ENCODE measurements around the gene IL1RAPL2. TPM values are rescaled to one million over a fixed set of nuclear protein-coding genes. Genes with fewer than 3 reads are reported as not detected.

IL1RAPL2 gene
- total RNA-seq, 1 donor from 2014 or later, result not detected

DNA sequence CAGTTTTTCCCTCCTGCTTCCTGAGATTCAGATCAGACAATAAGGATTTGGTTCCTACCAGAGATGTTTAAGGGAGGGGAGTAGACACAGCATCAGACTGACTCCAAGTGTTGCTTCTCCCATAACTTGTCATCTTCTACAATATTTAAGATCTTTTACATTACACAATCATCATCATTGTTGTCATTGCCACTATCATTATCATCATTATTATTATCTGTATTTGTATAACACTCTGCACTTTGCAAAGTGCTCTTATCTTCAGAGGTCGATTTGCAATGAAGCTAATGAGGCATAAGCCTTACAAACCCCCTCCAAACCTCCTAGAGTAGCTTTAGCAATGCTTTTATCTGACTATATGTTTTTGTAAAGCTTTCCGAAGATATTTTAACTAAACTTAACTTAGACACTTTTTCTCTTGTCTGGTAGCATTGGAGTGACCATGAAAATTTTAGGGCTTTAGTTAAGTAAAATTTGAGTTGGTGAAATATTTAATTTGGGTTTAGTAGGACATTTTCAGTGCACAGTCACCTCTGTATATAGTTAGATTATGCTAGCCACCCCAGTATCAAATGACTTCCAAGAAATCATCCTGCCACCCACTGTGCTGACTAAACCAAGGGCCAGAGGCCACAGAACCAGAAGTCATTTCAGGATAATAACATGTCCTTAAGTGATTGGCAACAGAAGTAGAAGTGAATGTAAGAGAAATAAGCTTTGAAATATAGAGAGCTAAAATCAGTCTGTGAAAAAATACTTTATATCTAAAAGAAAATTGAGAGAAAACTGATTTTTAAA, 1132.2 kb downstream of the IL1RAPL2 start:
- ATAC-seq (no peak), DNase-seq (no peak)
- intact Hi-C loops (cut with micrococcal nuclease), result no loop called here

DNA sequence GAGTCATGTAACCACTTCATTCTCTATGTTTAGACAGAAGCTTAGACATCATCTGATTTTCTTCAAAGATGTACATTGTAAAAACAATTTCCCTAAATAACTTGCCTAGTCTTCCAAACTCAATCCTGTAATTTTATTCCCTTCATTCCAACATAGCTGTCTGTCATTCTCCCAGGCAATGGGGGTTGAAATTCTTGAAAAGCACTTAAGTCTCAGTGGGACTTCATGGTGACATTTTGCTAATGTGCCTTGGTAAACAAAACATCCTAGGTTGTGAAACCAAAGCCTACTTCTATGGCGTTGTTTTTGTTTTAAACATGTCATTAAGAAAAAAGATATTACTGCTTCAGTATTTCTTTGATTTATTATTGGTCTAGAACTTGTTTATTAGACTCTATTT, 1134.3 kb downstream of the IL1RAPL2 start:
- no peak for ATAC-seq
- intact Hi-C loops (cut with micrococcal nuclease), result no loop called here
- DNase-seq, result no peak

DNA sequence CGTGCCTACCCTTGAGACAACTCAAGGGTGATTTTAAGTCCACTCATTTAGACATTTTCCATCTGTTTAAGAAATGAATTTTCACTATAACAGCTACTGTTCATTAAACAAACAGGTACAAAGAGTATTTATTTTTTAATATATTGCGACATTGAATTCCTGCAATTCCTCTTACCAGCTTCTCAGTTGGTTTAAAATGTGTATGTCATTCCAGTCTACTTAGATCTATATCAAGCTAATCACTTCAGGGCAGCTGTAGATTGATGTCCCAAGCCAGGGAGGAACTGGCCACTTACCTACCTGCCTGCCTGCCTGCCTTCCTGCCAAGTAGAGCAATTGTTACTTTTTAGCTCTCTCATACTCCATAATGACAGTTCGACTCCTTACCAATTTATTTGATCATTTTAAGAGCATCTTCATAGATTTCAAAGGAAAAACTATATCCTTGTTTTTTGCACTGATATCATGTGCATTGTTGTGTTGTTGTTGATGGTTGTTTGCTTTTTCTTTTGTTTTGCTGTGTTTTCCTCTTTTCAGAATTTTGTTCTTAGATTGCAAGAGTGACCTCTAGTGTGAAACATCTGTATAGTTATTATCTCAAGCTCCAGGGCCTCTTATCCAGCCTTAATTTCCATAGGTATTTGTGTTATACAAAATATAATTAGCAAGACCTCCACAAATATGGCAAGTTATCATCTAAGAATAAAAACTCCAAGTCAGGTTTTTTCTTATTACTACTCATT, 1135.5 kb downstream of the IL1RAPL2 start:
- intact Hi-C loops (cut with micrococcal nuclease), result no loop called here
- ATAC-seq (no peak), DNase-seq (no peak)

DNA sequence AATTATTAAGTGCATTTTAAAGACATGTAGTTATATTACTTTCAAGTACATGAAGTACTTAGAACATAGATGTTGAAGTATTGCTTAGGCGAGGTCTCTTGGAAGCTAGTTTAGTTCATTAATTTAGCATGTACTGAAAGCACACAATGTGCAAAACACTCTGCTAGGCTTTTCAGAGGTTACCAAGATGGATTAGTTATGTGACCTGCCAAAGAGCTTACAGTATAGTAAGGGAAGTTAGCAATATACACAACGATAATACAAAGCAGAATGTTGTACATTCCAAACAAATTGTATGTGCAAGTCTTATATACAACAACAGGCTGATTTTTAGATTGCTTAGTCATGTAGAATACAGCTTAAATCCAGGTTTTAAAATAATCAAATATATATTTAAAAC, 1137.9 kb downstream of the IL1RAPL2 start:
- intact Hi-C loops (cut with micrococcal nuclease), result no loop called here
- ATAC-seq (no peak), DNase-seq (no peak)

DNA sequence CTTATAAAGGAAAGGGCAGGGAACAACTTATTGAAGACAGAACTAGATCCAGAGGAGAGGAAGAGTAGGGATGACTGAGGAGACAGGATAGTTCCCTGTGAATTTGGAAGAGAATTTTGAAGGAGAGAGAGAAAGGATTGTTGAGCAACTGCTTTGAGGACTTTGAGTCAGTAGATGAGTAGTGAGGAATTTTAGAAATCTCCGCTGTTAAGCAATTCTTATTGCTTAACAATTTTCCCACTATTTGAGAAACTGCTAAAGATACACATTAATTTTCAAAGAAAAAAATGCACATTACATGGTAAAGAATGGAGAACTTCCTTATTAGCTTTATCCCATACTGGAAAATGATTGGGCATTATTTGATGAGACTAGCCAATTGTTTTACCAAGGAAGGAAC, 1140.0 kb downstream of the IL1RAPL2 start:
- DNase-seq (no peak), ATAC-seq (no peak)
- intact Hi-C loops (cut with micrococcal nuclease), result no loop called here

DNA sequence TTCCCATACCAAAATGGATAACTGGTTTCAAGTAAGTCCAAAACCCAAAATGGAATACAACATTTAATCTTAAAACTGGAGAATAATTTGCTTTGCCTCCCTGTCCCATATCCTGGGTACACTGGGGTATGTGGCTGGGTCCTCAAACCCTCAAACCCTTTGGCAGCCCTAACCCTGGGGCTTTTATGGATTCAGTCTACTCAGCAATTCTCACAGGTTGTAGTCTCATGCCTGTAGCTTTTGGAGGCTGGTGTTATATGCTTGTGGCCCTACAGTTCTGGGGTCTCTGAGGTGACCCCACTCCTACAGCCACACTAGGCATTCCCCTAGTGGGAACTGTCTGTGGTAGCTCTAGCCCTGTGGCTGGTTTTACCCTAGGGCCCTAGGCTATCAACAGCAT, 1145.8 kb downstream of the IL1RAPL2 start:
- intact Hi-C loops (cut with micrococcal nuclease), result no loop called here
- DNase-seq (no peak), ATAC-seq (no peak)

DNA sequence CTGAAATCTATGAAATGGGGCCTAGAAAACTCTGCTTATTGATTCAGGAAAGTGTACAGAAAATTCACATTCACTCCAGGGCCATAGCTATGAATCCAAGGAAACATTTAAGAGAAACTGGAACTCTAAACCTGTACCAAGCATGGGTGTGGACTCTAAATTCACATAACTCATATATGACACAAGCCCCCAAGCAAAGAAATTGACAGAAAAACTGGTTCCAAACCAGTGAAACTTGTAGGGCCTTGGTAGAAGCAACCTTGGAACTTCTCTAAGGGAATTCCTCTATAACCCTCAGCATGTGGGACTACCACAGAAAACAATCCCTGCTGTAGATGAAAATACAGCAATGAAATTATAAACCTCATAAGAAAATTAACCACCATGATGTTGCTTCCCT, 1149.7 kb downstream of the IL1RAPL2 start:
- ATAC-seq, result no peak
- no peak for DNase-seq
- intact Hi-C loops (cut with micrococcal nuclease), result no loop called here

DNA sequence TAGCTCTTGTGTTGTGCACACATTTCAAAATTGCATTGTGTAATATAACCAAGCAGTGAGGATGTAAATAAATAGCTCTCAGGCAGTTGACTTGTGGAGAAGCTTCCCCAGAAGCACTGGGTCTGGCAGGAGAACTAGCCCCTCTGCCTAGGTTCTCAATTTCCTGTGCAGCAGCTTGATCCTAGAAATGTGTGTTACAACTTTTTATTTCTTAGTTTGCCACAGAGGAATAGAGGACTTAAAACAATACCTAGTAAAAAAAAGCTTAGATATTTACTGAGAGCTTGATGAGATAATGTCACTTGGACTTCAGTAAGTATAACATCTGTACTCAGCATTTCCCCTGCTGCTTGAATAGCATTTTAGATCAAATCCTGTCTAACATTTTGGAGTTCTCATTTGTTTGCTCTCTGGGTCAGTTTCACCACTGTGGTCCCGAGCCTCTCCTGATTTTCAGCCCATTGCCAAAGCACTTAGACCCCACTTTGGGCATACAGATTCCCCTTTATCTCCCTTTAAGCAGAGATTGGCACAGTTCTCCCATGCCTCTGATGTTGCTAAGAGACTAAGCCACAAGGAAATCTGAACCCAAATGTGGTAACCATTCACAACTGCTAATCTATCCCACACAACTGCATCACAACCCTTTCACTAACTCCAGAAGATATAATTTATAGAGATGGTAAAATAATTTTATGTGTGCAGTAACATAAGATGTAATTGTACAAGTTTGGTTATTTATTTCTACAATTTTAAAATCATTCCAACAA, 1158.2 kb downstream of the IL1RAPL2 start:
- no peak for DNase-seq
- ATAC-seq, result no peak
- intact Hi-C loops (cut with micrococcal nuclease), result no loop called here

DNA sequence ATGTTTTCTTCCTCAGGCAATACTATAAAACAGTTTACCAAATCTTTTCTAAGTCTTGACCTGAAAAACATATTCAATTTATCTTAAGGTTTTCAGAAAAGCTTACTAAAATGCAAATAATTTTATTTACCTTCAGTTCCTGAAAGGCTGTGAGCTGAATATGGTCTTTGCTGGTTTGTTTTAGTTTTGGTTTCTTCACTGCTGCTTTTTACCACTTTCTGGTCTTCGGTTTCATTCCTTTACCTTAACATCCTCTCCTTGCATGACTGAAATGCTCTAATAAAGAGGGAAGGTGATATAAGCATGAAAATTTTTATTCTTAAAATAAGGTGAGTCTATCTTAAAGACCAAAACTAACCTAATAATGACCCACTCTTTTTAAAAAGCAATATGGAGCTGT, 1159.2 kb downstream of the IL1RAPL2 start:
- ATAC-seq, result no peak
- intact Hi-C loops (cut with micrococcal nuclease), result no loop called here
- DNase-seq, result no peak

DNA sequence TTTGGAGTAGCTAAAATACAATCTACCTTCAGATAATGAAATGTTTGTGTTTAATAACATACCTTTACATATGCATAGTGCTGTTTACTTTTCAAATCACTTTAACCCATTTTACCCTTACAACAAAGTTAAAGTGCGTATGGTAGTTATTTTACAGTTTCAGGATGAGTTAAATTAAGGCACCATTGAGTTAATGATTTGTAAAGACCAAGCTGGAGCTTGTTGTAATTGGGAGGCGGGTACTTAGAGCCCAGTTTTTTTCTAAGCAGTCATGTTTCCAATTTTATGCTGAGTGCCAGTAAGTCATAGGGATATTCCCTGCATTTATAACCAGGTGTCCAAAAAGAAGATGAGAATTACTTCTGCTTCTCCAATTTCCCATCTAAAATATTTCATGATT, 1172.2 kb downstream of the IL1RAPL2 start:
- intact Hi-C loops (cut with micrococcal nuclease), result no loop called here
- DNase-seq, result no peak
- no peak for ATAC-seq

DNA sequence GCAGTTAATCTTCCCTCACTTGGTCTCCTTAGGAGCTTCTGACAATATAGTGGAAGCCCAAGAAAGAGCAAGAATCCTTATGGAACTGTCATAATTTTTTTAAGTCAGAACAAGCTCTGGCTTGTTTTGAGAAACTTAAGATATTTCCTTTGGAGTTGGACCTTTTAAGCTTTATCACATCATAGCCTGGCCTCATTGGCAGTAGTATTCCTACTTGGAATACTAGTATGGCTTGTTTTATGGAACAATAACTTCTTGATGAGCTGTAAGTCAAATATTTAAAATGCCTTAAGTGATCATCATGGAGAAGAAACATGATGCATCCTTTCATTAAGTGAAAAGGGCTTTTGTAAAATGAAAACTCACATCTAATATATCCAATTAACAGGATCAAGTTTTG, 1178.3 kb downstream of the IL1RAPL2 start:
- no peak for ATAC-seq
- DNase-seq, result no peak
- intact Hi-C loops (cut with micrococcal nuclease), result no loop called here

DNA sequence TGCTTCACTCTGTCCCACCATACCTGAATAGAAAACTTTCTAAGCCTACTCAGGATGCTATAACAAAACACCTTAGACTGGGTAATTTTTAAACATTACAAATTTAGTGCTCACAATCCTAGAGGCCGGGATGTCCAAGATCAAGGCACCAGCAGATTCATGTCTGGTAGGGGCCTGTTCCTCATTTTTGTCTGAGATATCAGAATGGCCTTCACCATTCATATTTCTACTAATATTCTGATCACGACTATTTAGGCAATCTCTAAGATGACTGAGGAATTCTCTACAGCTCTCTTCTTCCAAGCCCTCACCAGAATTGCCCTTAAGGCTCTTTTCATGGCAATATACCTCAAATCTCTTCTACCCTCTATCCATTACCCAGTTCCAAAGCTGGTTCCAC, 1178.9 kb downstream of the IL1RAPL2 start:
- DNase-seq, result no peak
- no peak for ATAC-seq
- intact Hi-C loops (cut with micrococcal nuclease), result no loop called here

DNA sequence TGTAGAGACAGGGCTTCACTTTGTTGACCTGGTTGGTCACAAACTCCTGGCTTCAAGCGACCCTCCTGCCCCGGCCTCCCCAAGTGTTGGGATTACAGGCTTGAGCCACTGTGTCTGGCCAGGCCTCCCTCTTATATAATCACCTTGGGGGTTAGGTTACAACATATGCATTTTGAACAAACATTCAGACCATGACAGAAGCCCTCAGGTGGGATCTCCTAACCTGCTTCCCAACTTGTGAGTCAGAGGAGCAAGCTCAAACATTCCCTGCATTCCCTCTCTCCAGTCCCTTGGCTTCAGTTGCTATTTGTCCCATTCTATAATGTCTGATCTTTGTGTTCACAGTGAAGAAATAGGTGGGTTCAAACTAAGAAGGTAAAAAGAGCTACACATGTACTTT, 1179.9 kb downstream of the IL1RAPL2 start:
- DNase-seq, result no peak
- no peak for ATAC-seq
- intact Hi-C loops (cut with micrococcal nuclease), result no loop called here

DNA sequence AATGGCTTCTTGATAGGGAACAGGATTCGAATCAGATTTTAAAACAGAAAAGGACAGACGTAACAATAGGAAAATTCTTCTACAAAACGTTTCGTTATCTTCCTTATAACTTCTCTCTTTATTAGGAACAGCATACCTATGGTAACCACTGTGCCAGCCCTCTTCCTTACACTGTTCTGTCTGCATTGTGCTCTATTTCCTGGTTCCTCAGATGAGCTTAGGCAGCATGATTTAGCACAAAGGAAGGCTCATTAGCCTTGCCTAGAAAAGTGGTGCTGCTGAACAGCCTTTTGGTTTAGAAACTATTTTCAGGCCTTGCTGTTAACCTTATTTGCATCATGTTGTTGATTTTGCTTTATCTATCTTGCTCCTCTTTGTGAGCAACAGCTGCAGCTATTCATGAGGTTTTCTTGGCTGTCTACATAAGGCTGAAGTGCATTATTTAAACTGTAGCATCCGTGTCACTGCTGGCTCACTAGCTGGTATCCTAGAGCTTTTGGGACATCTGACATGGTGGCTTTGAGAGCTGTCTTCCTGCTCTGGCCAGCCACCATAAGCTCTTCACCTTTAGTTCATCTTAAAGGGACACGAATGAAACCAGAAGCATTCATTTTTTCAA, 1186.4 kb downstream of the IL1RAPL2 start:
- ATAC-seq, result no peak
- intact Hi-C loops (cut with micrococcal nuclease), result no loop called here
- no peak for DNase-seq

DNA sequence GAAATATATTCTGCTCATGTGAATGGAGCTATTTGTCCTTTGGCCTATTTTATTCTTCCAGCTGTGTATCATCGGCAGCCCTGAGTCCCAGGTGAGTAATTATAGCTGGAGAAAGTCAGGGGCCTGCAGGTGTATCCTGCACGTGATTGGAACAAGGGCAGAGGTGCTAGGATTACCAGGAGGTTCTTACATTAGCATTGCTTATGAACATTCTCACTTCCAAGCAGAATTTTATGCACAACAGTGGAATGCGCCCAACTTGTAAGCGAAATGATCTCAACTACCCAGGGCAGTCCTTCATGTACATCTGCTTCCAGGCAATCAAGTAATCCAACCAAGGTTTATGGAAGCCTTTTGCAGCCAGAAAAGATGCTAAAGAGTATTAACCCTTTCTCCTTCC, 1187.4 kb downstream of the IL1RAPL2 start:
- no peak for ATAC-seq

DNA sequence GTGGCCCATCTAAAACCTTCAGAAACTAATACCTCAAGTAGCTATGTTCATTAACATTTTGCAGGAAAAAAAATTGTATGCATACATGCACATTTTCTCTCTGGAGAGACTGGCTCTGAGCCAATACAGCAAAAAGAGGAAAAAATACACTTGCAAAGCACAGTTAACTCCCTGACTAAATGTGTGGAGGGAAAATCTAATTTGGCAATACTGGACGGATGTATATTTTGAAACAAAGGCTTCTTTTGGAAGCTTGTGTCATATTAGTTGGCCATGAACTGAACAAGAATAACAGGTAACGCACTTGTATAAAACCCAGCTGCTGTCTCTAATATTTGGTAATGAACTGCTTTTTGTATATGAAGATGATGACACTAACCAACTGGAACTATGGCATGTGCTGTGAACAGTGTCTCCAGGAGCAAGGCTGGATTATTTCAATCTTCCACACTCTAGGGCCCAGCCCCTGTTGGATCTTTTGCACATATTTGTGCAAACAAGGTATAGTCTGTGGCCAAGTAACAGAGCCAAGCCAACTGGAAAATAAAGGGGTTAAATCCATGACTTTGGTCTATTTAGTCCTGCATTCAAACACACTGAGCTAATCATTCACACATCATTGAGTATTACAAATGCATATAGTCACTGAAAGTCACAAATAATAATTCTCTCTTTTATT, 1188.4 kb downstream of the IL1RAPL2 start:
- no peak for ATAC-seq
- intact Hi-C loops (cut with micrococcal nuclease), result no loop called here

More for the DNA sequence above, 1187.4 kb downstream of the IL1RAPL2 start:
- no peak for DNase-seq
- intact Hi-C loops (cut with micrococcal nuclease), result no loop called here

DNA sequence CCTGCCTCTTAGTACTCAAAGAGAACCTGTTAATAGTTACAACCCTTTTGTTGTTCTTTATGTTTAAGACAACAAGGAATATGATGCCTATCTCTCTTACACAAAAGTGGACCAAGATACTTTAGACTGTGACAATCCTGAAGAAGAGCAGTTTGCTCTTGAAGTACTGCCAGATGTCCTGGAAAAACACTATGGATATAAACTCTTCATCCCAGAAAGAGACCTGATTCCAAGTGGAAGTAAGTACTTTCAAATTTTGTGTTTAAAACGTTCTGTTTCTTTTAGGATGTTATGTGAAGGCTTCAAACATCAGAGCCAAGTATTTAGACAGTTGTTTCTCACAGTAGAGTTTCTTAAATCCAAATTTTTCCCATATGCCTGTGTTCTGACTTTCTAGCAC, 1189.1 kb downstream of the IL1RAPL2 start:
- intact Hi-C loops (cut with micrococcal nuclease), result no loop called here
- ATAC-seq, result no peak

More for the DNA sequence above, 1188.4 kb downstream of the IL1RAPL2 start:
- DNase-seq, result no peak

DNA sequence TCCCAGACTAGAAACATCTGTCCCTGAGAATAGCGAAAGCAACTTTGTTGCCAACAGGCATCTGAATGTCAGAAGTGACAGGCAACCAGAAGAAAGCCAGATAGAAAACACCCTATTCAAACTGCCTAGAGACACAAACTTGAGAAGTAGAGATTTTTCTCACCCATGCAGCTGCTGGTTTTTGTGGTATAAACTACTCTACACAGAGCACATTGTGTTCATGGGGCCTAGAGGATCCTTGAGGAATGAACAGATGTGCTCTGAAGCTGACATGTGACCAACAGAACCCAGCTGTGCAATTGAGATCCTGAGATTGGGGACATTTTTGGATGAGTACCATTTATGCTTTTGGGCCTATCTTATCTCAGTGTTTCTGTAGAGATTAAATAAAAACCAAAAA, 1192.8 kb downstream of the IL1RAPL2 start:
- intact Hi-C loops (cut with micrococcal nuclease), result no loop called here
- ATAC-seq, result peak; percentile 96
- DNase-seq, result no peak

More for the DNA sequence above, 1189.1 kb downstream of the IL1RAPL2 start:
- DNase-seq, result no peak

DNA sequence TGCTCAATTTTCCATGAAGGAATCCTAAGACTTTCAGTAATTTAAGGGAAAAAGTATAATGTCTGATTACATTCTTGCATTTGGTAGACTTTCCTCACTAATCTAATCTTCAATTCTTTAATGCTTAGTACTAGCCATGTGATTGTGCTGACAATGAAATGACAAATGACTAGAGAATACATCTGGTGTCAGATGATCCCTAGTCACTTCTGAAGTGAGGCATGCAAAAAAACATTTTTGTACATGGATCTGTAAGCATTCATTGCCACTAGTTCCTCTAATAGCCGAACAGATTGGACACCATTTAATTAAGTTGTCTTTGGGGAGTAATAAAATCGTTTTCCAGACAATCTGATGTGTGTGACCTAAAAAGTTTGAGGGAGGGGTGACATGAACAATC, 1193.6 kb downstream of the IL1RAPL2 start:
- no peak for ATAC-seq
- intact Hi-C loops (cut with micrococcal nuclease), result no loop called here
- DNase-seq, result no peak
